ENCODE results near the gene FXYD1.
A peak's percentile ranks its signal among the peaks of the same experiment; 100 is the strongest.
"Not testable (repeated sequence)": the region's sequence is repeated elsewhere in the genome, so short reads cannot be mapped to it uniquely, and the experiment has no call there.

Gene FXYD1

GRCh38 chr19:35151273-35152065, 12.8 kb downstream of the FXYD1 start:
- peaks cover 2% of the 10 kb centered on the region for H3K27me3 Mint-ChIP-seq
- H3K4me1 Mint-ChIP-seq, result peaks cover 30% of the 10 kb centered on the region
- no peak for DNase-seq (ENCODE audit: low spot score in 2 of 2)
- no peaks in the 10 kb centered on the region for H3K9me3 Mint-ChIP-seq
- H3K36me3 Mint-ChIP-seq, result peaks cover 8% of the 10 kb centered on the region
- no peak overlapping the region for H3K27ac Mint-ChIP-seq
- no peak overlapping the region for H3K4me3 Mint-ChIP-seq
- ATAC-seq (ENCODE audit: low read depth), result no peak

DNA sequence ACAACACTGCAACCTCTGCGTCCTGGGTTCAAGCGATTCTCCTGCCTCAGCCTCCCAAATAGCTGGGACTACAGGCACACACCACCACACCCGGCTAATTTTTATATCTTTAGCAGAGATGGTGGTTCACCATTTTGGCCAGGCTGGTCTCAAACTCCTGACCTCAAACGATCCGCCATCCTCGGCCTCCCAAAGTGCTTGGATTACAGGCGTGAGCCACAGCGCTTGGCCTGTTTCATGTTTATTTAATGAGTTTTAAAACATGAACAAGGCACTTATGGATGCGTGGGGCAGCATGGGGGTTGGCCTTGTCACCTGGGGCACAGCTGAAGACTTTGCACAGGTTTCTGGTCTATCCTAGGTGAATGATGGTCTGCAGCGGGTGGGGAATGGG, 14.5 kb downstream of the FXYD1 start:
- peaks cover 12% of the 10 kb centered on the region for H3K36me3 Mint-ChIP-seq
- H3K4me1 Mint-ChIP-seq, result peaks cover 32% of the 10 kb centered on the region
- H3K9me3 Mint-ChIP-seq; H3K27ac Mint-ChIP-seq; H3K27me3 Mint-ChIP-seq; DNase-seq (ENCODE audit: low spot score in 2 of 2); ATAC-seq (ENCODE audit: low read depth): not testable (repeated sequence)
- H3K4me3 Mint-ChIP-seq, result peak overlapping the region; percentile 99

GRCh38 chr19:35153701-35154524, 15.3 kb downstream of the FXYD1 start:
- Mint-ChIP-seq H3K27ac (peak overlapping the region; percentile 95), H3K27me3 (peaks cover 2% of the 10 kb centered on the region), H3K9me3 (no peaks in the 10 kb centered on the region), H3K36me3 (peaks cover 18% of the 10 kb centered on the region), H3K4me3 (peak overlapping the region; percentile 99), H3K4me1 (peaks cover 34% of the 10 kb centered on the region)
- DNase-seq (ENCODE audit: low spot score in 2 of 2) (peak; percentile 68 to 73), ATAC-seq (ENCODE audit: low read depth) (peak; percentile 79)

DNA sequence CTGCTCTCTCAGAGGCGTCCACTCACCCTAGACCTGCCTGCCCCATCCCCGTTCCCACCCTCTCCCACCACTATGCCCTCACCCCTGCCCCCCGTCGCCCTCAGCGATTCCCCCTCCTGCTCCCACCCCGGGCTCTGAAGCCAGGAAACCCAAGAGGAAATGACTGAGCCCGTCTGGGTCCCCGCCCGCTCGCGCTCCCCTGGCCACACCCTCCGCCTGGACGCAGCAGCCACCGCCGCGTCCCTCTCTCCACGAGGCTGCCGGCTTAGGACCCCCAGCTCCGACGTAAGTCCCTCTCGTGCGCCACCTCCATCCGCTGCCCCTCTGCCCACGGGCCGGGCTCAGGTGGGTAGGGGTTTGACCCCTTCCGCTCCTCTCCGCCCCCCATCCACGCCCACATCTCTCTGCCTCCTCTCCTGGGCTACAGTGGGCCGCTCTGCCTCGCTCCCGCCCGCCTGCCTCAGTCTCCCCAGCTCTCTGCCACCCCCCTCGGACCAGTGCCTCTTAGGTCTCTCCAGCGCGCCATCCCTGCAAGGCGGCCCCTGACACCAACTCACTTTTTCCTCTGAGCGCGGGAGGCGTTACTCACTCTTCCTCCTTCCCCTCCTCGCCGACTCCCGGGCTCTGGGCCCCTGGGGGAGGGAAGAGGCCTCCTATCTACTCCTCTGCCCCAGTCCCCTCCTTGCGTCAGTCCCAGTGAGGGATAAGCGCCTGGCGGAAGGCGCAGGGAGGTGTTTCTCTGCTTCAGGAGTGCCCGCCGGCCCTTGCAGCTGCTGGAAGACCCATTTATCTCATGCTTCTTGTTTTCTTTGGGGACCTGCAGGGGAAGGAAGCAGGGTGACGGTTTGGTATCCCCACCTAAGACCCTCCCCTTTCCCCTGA, 16.1 kb downstream of the FXYD1 start, which contains the start of gene FXYD5:
FXYD5 (plus strand) TSS at position 211 of the 882 bp plus-strand sequence. CDS start 816 bp downstream, outside the sequence.
- Mint-ChIP-seq H3K27me3 (peaks cover 2% of the 10 kb centered on the region), H3K9me3 (no peaks in the 10 kb centered on the region), H3K4me3 (peak within 1 kb of the TSS; percentile 99), H3K36me3 (peaks cover 23% of the 10 kb centered on the region), H3K27ac (peak within 1 kb of the TSS; percentile 95), H3K4me1 (peaks cover 39% of the 10 kb centered on the region)
- DNase-seq (ENCODE audit: low spot score in 2 of 2) (no peak), ATAC-seq (ENCODE audit: low read depth) (peak; percentile 64)

DNA sequence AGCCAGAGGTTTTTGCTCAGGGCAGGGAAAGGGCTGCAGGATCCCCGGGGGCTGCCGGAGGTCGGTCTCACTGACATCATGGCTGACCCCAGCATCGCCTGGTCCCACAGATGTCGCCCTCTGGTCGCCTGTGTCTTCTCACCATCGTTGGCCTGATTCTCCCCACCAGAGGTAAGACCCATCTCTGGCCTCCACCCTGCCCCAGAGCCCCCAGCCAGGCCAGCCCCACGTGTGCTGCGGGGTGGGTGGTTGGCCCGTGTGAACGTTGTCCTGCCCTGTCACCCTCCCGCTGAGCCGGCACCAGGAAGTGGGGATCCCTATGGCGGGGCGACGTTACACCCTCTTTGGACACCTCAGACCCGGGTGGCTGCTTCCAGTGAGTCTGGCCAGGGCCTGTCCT, 16.8 kb downstream of the FXYD1 start:
- Mint-ChIP-seq H3K27ac (peak overlapping the region; percentile 95), H3K4me3 (peak overlapping the region; percentile 99), H3K9me3 (no peaks in the 10 kb centered on the region), H3K4me1 (peaks cover 39% of the 10 kb centered on the region), H3K27me3 (peaks cover 2% of the 10 kb centered on the region), H3K36me3 (peaks cover 24% of the 10 kb centered on the region)
- ATAC-seq (ENCODE audit: low read depth) (peak; percentile 5), DNase-seq (ENCODE audit: low spot score in 2 of 2) (no peak)

DNA sequence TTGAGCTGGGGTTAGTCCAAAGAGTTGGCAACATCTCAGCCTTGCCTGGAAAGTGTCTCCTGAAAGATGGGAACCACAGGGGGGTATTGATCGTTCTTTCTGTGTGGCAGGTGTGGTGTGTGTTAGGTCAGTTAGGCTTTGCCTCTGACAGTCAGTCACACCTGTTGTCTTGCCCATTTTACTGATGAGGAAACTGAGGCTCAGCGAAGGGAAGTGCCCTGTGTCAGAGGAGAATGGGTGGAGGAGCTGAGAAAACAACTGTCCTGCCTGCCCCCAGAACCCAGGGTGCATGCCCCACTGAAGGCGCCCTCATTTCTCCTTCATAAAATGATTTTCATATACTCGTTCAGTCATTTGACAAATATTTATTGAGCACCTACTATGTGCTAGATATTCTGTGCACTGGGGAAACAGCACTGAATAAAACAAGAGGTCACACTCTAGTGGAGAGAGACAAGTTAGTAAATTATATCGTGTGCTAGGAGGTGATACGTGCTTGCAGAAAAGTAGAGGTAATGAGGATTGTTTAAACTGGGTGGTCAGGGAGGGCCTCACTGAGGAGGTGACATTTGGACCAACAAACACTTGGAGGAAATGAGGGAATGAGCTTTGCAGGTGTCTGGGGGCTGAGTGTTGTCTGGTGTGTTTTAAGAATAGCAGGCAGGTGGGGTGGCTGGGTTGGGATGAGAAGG, 17.5 kb downstream of the FXYD1 start:
- H3K27ac Mint-ChIP-seq, result peak overlapping the region; percentile 95
- ATAC-seq (ENCODE audit: low read depth) (no peak), DNase-seq (ENCODE audit: low spot score in 2 of 2) (no peak)
- peaks cover 42% of the 10 kb centered on the region for H3K4me1 Mint-ChIP-seq
- H3K27me3 Mint-ChIP-seq, result peaks cover 2% of the 10 kb centered on the region
- H3K36me3 Mint-ChIP-seq, result peaks cover 27% of the 10 kb centered on the region
- H3K4me3 Mint-ChIP-seq, result peak overlapping the region; percentile 99
- no peaks in the 10 kb centered on the region for H3K9me3 Mint-ChIP-seq

DNA sequence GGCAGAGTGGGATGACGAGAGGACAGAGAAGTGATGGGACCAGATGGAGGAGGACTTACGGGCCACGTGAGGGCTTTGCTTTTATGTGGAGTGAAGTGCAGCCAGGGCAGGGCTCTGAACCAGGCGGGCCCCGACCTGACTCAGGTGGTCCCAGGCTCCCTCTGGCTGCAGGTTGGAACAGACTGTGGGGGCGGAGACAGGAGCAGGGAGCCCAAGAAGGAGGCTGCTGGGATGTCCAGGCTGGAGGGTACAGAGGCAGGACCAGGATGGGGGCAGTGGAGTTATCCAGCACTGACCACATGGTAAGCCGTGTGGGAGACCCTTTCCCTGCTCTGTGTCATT, 18.0 kb downstream of the FXYD1 start:
- Mint-ChIP-seq H3K27ac (peak overlapping the region; percentile 95), H3K27me3 (peaks cover 2% of the 10 kb centered on the region), H3K9me3 (no peaks in the 10 kb centered on the region), H3K4me3 (peak overlapping the region; percentile 99), H3K4me1 (peaks cover 44% of the 10 kb centered on the region), H3K36me3 (peaks cover 32% of the 10 kb centered on the region)
- ATAC-seq (ENCODE audit: low read depth) (no peak), DNase-seq (ENCODE audit: low spot score in 2 of 2) (no peak)

DNA sequence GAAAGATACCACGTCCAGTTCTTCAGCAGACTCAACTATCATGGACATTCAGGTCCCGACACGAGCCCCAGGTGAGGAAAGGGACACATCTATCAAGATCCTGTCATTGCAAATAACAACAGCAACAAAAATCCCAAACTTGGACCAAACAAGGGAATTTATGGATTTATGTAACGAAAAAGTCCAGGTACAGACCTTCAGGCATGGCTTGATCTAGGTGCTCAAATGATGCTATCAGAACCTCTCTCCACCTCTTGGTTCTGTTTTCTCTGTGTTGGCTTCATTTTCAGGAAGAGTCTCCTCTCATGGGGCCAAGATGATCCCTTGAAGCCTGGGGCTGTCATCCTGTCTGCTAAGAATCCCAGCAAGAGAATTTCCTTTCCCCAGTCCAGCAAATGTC, 18.8 kb downstream of the FXYD1 start:
- Mint-ChIP-seq H3K27ac (no peak overlapping the region), H3K9me3 (peaks cover 3% of the 10 kb centered on the region), H3K36me3 (peaks cover 40% of the 10 kb centered on the region), H3K4me1 (peaks cover 43% of the 10 kb centered on the region), H3K4me3 (no peak overlapping the region), H3K27me3 (peaks cover under 1% of the 10 kb centered on the region)
- DNase-seq (ENCODE audit: low spot score in 2 of 2) (no peak), ATAC-seq (ENCODE audit: low read depth) (no peak)

GRCh38 chr19:35159606-35160005, 21.0 kb downstream of the FXYD1 start:
- no peak for ATAC-seq (ENCODE audit: low read depth)
- DNase-seq (ENCODE audit: low spot score in 2 of 2), result no peak
- H3K4me3 Mint-ChIP-seq, result no peak overlapping the region
- peaks cover 55% of the 10 kb centered on the region for H3K36me3 Mint-ChIP-seq
- H3K27me3 Mint-ChIP-seq, result no peaks in the 10 kb centered on the region
- no peak overlapping the region for H3K27ac Mint-ChIP-seq
- peaks cover 3% of the 10 kb centered on the region for H3K9me3 Mint-ChIP-seq
- H3K4me1 Mint-ChIP-seq, result peaks cover 34% of the 10 kb centered on the region

GRCh38 chr19:35160629-35161433, 22.2 kb downstream of the FXYD1 start:
- H3K4me1 Mint-ChIP-seq, result peaks cover 30% of the 10 kb centered on the region
- no peak overlapping the region for H3K4me3 Mint-ChIP-seq
- H3K9me3 Mint-ChIP-seq, result peaks cover 3% of the 10 kb centered on the region
- peak overlapping the region; percentile 47 for H3K27ac Mint-ChIP-seq
- no peak for ATAC-seq (ENCODE audit: low read depth)
- H3K27me3 Mint-ChIP-seq, result no peaks in the 10 kb centered on the region
- no peak for DNase-seq (ENCODE audit: low spot score in 2 of 2)
- peaks cover 60% of the 10 kb centered on the region for H3K36me3 Mint-ChIP-seq

DNA sequence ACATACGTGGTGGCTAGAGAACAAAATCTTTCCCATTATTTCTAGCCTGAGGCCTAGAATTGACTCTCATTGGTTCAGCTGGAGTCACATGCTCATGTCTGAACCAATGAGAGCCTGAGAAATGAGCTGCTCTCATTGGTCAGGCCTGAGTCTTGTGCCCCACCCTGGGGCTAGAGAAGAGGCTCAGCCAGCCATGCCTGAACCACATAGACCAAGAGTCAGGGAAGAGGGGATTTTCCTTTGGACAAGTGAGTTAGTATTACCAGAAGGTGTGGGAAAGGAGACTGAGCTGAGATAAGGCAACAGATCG, 22.8 kb downstream of the FXYD1 start:
- H3K36me3 Mint-ChIP-seq, result peaks cover 63% of the 10 kb centered on the region
- peaks cover 3% of the 10 kb centered on the region for H3K9me3 Mint-ChIP-seq
- ATAC-seq (ENCODE audit: low read depth) (no peak), DNase-seq (ENCODE audit: low spot score in 2 of 2) (no peak)
- H3K27ac Mint-ChIP-seq, result peak overlapping the region; percentile 47
- no peak overlapping the region for H3K4me3 Mint-ChIP-seq
- no peaks in the 10 kb centered on the region for H3K27me3 Mint-ChIP-seq
- H3K4me1 Mint-ChIP-seq, result peaks cover 25% of the 10 kb centered on the region

DNA sequence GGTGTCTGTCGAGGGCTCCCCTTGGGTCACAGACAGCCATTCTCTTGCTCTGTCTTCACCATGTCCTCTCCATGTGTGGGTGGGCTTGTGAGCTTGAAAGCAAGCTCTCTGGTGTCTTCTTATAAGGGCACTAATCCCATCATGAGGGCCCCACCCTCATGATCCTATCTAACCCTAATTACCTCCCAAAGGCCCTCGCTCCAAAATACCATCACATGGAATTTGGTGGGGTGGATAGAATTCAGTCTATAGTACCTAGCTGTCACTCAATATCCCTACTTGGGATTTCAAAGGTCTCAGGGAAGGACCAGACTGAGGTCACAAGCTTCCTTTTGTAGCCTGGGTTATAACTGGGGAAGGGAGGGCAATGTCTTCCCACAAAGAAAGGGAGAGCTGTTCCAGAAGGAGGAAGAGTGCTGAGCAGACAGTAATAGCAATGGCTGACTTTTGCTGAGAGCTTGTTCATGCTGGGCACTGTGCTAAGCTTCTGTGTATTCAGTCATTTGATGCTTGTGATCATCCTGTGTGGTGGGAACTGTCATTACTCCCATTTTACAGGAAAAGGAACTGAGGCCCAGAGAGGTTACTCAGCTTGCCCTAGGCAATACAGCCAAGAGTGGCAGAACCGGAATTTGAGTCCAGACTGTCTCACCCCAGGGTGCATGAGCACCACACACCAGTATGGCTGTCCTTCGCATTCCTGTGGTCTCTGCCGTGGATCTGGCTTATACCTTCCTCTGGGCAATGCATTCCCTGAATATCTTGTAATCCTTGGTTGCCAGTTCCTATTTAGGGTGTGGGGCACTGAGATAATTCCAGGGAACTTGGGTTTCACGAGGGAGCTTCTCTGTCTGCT, 24.1 kb downstream of the FXYD1 start:
- Mint-ChIP-seq H3K36me3 (peaks cover 64% of the 10 kb centered on the region), H3K4me3 (no peak overlapping the region), H3K27me3 (no peaks in the 10 kb centered on the region), H3K27ac (peak overlapping the region; percentile 53), H3K9me3 (peaks cover 3% of the 10 kb centered on the region), H3K4me1 (peaks cover 35% of the 10 kb centered on the region)
- DNase-seq (ENCODE audit: low spot score in 2 of 2) (no peak), ATAC-seq (ENCODE audit: low read depth) (no peak)
